ENCODE results near the gene ABCA1.
"Not testable (repeated sequence)": the region's sequence is repeated elsewhere in the genome, so short reads cannot be mapped to it uniquely, and the experiment has no call there.

Gene ABCA1, protein sequence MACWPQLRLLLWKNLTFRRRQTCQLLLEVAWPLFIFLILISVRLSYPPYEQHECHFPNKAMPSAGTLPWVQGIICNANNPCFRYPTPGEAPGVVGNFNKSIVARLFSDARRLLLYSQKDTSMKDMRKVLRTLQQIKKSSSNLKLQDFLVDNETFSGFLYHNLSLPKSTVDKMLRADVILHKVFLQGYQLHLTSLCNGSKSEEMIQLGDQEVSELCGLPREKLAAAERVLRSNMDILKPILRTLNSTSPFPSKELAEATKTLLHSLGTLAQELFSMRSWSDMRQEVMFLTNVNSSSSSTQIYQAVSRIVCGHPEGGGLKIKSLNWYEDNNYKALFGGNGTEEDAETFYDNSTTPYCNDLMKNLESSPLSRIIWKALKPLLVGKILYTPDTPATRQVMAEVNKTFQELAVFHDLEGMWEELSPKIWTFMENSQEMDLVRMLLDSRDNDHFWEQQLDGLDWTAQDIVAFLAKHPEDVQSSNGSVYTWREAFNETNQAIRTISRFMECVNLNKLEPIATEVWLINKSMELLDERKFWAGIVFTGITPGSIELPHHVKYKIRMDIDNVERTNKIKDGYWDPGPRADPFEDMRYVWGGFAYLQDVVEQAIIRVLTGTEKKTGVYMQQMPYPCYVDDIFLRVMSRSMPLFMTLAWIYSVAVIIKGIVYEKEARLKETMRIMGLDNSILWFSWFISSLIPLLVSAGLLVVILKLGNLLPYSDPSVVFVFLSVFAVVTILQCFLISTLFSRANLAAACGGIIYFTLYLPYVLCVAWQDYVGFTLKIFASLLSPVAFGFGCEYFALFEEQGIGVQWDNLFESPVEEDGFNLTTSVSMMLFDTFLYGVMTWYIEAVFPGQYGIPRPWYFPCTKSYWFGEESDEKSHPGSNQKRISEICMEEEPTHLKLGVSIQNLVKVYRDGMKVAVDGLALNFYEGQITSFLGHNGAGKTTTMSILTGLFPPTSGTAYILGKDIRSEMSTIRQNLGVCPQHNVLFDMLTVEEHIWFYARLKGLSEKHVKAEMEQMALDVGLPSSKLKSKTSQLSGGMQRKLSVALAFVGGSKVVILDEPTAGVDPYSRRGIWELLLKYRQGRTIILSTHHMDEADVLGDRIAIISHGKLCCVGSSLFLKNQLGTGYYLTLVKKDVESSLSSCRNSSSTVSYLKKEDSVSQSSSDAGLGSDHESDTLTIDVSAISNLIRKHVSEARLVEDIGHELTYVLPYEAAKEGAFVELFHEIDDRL (N-terminal part only)

DNA sequence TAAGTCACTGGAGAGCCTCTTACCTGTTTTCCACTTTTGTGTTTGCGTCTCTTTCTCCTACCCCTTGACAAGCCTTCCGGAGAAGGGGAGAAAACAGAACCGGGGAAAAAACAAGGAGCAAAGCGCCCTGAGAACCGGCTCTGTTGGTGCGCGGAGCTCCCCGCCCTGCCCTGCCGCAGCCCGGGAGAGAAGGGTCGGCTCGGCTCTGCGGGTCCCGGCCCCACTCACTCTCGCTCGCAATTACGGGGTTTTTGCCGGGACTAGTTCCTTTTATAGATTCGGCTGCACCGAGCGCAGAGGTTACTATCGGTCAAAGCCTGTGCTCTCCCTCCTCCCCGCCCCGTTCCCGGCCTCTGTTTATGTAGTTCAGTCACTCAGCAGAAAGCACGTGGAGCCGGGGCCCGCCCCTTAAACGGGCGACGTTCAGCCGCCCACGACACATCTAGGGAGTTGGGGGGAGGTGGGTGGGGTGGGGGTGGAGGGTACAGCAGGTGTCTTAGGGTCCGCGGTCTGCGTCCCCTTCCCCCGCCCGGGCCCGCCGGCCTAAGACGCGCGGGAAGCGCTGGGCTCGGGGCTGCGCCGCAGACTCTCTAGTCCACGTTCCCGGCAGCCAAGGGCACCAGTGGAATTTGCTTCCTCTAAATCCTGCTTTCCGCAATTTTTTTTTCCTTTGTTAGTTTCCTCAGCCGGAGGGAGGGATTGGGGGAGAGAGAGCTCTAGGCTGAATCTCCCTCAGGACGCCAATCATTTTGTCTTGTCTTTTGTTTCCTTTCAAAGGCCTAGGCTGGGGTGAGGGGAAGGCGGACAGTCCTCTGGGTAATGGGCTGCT lies at the start of gene ABCA1:
ABCA1 (minus strand) TSS at position 244 of the 829 bp plus-strand sequence. CDS start 24,476 bp downstream, outside the sequence.
- in situ Hi-C loops (cut with MboI; ENCODE audit: low sequenced_read_pairs, unreplicated experiment): no loop called here
- peak; percentile 73 for DNase-seq (ENCODE audit: low spot score)
- TF ChIP-seq, protein P1, sequence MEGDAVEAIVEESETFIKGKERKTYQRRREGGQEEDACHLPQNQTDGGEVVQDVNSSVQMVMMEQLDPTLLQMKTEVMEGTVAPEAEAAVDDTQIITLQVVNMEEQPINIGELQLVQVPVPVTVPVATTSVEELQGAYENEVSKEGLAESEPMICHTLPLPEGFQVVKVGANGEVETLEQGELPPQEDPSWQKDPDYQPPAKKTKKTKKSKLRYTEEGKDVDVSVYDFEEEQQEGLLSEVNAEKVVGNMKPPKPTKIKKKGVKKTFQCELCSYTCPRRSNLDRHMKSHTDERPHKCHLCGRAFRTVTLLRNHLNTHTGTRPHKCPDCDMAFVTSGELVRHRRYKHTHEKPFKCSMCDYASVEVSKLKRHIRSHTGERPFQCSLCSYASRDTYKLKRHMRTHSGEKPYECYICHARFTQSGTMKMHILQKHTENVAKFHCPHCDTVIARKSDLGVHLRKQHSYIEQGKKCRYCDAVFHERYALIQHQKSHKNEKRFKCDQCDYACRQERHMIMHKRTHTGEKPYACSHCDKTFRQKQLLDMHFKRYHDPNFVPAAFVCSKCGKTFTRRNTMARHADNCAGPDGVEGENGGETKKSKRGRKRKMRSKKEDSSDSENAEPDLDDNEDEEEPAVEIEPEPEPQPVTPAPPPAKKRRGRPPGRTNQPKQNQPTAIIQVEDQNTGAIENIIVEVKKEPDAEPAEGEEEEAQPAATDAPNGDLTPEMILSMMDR (IDR thresholded peaks at IDR 0.05; ENCODE audit: borderline replicate concordance, control extremely low read depth, extremely low read depth, insufficient read depth, missing control alignments): no peak

DNA sequence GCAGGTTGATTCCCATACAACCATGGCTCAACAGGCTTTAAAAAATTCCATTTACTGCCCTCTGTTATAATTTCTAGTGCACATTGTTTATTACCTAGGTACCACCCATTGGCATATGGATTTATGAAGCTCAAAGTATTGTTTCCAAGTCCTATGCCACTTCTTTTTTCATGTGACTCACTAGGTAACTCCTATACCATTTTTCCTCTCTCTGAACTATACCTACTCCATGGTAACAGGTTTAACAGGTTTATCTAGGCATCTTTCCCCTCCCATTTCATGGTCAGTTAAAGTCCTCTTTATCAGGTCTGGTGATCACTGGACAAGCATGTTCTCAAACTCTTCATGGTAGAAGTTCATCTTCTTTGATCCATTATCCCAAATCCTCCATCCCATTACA lies 49.6 kb upstream of the ABCA1 start:
- no peak for DNase-seq (ENCODE audit: low spot score)
- TF ChIP-seq, protein P1 (IDR thresholded peaks at IDR 0.05; ENCODE audit: borderline replicate concordance, control extremely low read depth, extremely low read depth, insufficient read depth, missing control alignments): no peak
- in situ Hi-C loops (cut with MboI; ENCODE audit: low sequenced_read_pairs, unreplicated experiment): no loop called here

DNA sequence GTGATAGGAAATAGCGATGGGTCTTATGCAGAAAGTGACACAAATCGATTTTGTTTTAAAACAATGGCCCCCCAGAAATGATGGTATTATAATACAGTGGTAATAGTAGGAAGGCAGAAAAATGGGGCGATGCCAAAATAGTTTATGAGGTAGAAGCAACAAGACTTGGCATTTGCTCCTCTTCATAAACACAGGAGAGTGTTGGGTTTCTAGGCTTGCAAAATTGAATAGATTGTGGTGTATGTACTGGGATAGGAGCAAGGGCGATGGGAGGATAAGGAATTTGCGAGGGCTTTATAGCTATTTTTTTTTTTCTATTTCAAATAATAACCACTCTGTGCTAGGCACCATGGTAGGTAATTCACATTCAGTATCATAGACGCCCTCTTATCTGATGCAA lies 49.2 kb upstream of the ABCA1 start:
- TF ChIP-seq, protein P1 (IDR thresholded peaks at IDR 0.05; ENCODE audit: borderline replicate concordance, control extremely low read depth, extremely low read depth, insufficient read depth, missing control alignments): no peak
- in situ Hi-C loops (cut with MboI; ENCODE audit: low sequenced_read_pairs, unreplicated experiment): no loop called here
- DNase-seq (ENCODE audit: low spot score): no peak

DNA sequence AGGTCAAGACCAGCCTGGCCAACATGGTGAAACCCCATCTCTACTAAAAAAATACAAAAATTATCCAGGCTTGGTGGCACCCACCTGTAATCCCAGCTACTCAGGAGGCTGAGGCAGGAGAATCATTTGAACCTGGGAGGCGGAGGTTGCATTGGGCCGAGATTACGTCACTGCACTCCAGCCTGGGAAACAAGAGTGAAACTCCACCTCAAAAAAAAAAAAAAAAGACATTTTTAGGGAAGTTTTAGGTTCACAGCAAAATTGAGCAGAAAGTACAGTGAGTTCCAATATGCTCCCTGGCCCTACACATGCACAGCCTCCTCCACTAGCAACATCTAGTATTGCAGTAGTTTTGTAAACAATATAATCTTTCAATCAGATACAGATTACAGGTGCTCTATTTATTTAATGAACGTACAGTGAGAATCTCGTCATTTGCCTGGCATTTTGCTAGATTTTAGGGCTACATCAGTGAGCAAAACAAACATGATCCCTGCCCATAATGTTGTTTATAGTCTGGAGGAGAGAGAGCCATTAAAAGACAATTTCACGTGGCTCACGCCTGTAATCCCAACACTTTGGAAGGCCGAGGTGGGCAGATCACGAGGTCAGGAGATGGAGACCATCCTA lies 48.1 kb upstream of the ABCA1 start:
- in situ Hi-C loops (cut with MboI; ENCODE audit: low sequenced_read_pairs, unreplicated experiment); DNase-seq (ENCODE audit: low spot score): not testable (repeated sequence)

DNA sequence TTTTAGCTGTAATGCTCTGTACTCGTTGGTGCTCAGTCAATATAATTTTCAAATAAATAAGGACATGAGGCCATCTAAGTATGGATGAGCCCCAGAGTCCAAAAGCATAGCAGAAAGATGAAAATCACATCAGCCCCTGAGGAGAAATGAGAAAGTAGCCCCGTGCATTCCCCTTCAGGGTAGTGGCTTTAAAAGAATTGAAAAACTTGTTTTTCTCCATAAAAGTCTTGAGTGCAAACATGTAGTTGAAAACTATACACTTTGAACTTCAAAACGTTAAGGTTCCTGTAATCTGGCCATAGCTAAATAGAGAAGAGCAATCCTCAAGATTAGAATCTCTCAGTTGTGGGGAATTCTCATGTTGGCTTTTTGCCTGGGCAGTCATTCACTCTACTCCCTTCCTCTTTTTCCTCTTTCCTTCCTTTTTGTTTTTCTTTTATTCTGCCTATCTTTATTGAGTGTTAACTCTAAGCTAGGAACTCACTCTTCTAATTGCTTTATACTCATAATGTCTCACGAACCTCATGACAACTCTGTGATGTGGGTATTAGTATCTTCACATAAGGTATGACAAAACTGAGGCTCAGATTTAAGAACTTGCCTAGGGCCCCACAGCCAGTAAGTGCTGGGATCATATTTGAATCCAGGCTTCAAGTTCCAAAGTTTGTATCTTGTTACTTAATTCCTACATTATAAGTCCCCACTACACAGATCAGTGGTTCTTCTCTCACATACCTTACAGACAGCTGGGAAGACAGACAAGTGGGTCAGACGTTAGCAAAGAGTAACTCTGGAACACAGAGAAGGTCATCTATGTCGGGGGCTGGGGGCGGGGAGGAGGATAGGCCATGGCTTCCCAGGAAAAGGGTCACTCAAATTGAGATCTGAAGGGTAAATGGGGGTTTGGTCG lies 46.4 kb upstream of the ABCA1 start:
- TF ChIP-seq, protein P1 (IDR thresholded peaks at IDR 0.05; ENCODE audit: borderline replicate concordance, control extremely low read depth, extremely low read depth, insufficient read depth, missing control alignments): no peak
- in situ Hi-C loops (cut with MboI; ENCODE audit: low sequenced_read_pairs, unreplicated experiment): no loop called here
- no peak for DNase-seq (ENCODE audit: low spot score)
